Spleen (tissue), 11 donors: ENCODE data around the gene TIRAP. TPM values are rescaled to one million over a fixed set of nuclear protein-coding genes. Genes with fewer than 3 reads are reported as not detected.

ENCODE experiments used
- DNase-seq: peaks from one replicate; pipeline ENCODE4 v3.0.0-alpha.2; 2020
- H3K27ac ChIP-seq, 8 donors: fragments of 200-600 bp; sonication (generic) in 7 of 8; 1 replicate in 4 of 8; 2 replicates in 4 of 8; pipeline versions ENCODE4 v1.5.0 to v1.8.0; 2016 to 2021; ENCODE audit warnings: inconsistent platforms in 4 of 8, mild to moderate bottlenecking in 4 of 8, moderate library complexity in 1 of 8
- H3K27me3 ChIP-seq, 7 donors: fragments of 200-600 bp; sonication (generic) in 6 of 7; replicated peaks in 1 of 7; 1 replicate in 4 of 7; 2 replicates in 3 of 7; pipeline versions ENCODE4 v1.5.0 to v1.8.0; 2016 to 2021; ENCODE audit warnings: inconsistent platforms in 3 of 7, mild to moderate bottlenecking in 1 of 7
- H3K36me3 ChIP-seq, 6 donors: fragments of 200-600 bp; sonication (generic) in 5 of 6; 1 replicate in 4 of 6; 2 replicates in 2 of 6; pipeline versions ENCODE4 v1.5.0 to v1.8.0; 2016 to 2021; ENCODE audit warnings: inconsistent platforms in 2 of 6
- H3K4me1 ChIP-seq, 6 donors: fragments of 200-600 bp; sonication (generic) in 5 of 6; 1 replicate in 3 of 6; 2 replicates in 3 of 6; pipeline versions ENCODE4 v1.5.0 to v1.8.0; 2016 to 2021; ENCODE audit warnings: inconsistent platforms in 3 of 6
- H3K4me3 ChIP-seq, 8 donors: fragments of 200-600 bp; sonication (generic) in 7 of 8; 1 replicate in 4 of 8; 2 replicates in 4 of 8; pipeline versions ENCODE4 v1.5.0 to v1.8.0; 2016 to 2021; ENCODE audit warnings: inconsistent platforms in 4 of 8, mild to moderate bottlenecking in 4 of 8, moderate library complexity in 2 of 8
- H3K9me3 ChIP-seq, 8 donors: fragments of 200-600 bp; sonication (generic) in 7 of 8; 1 replicate in 4 of 8; 2 replicates in 4 of 8; pipeline versions ENCODE4 v1.5.0 to v1.8.0; 2016 to 2021; ENCODE audit warnings: inconsistent platforms in 4 of 8
- POLR2A ChIP-seq, 3 donors: fragments of 450-650 bp; IDR thresholded peaks; one replicate each; pipeline ENCODE4 v1.5.1; 2017; ENCODE audit warnings: antibody characterized with exemption in 3 of 3, mild to moderate bottlenecking in 1 of 3
- POLR2AphosphoS5 ChIP-seq, 3 donors: sonication (generic); formaldehyde crosslinking; IDR thresholded peaks; one replicate each; pipeline ENCODE4 v1.5.1; 2017; ENCODE audit warnings: antibody characterized with exemption in 3 of 3
- WGBS, 5 donors: extraction: QIAGEN DNeasy Blood & Tissue Kit in 3 of 5; methylation state at CpG; one replicate each; pipeline versions ENCODE4 v1.1.5 to v1.1.7; 2013 to 2018; 5-methylcytosine and 5-hydroxymethylcytosine counted together
- intact Hi-C: fragments of 100-400 bp; cut with DNase I; formaldehyde crosslinking; loops from one replicate; pipeline ENCODE4 v1.15.0; 2023; ENCODE audit warnings: low total_unique reads
- polyA plus RNA-seq, 3 donors: library from polyadenylated mRNA; stranded (reverse); fragments of 200-250 nt; gene quantifications; one replicate each; pipeline ENCODE4 v1.2.1, GENCODE V29; 2013
- total RNA-seq, 7 donors: library from RNA; depleted of rRNA in 3 of 7; stranded (reverse); fragments of >200 nt in 3 of 7; fragmentation: NEBNext Ultra II Directional in 4 of 7; extraction: Animal tissue kit (Norgen Biotek cat#: 25700) in 4 of 7; gene quantifications; one replicate each; pipeline versions ENCODE4 v1.1.0 to v1.2.1, GENCODE V29; 2016 to 2021
- TF ChIP-seq, protein P1 (sequence below), 11 experiments: fragments of 200-600 bp in 7 of 11; fragments of 450-650 bp in 4 of 11; sonication (generic) in 4 of 11; IDR thresholded peaks in 8 of 11; conservative IDR thresholded peaks in 3 of 11; 1 replicate in 7 of 11; 2 replicates in 4 of 11; pipeline versions ENCODE4 v1.4.0 to v1.8.0; 2016 to 2021; ENCODE audit warnings: antibody characterized with exemption in 11 of 11, inconsistent platforms in 4 of 11, mild to moderate bottlenecking in 1 of 11
- donor health status: healthy with polysubstance abuse.
- donor health status: DM: no; HTN: no; CAD: no; lungs with moderate emphysema.
- donor health status: DM: no; HTN: no; CAD: no.
- donor health status: Bipolar disorder and iron deficiency.
- donor health status: healthy.
- donor health status: DM: no; HTN: no; CAD: no.
- donor health status: DM: yes; HTN: yes; CAD: no.

Gene TIRAP
- total and polyA plus RNA-seq, 10 donors, result 2.6 to 23.5 (median 17.1) TPM

DNA sequence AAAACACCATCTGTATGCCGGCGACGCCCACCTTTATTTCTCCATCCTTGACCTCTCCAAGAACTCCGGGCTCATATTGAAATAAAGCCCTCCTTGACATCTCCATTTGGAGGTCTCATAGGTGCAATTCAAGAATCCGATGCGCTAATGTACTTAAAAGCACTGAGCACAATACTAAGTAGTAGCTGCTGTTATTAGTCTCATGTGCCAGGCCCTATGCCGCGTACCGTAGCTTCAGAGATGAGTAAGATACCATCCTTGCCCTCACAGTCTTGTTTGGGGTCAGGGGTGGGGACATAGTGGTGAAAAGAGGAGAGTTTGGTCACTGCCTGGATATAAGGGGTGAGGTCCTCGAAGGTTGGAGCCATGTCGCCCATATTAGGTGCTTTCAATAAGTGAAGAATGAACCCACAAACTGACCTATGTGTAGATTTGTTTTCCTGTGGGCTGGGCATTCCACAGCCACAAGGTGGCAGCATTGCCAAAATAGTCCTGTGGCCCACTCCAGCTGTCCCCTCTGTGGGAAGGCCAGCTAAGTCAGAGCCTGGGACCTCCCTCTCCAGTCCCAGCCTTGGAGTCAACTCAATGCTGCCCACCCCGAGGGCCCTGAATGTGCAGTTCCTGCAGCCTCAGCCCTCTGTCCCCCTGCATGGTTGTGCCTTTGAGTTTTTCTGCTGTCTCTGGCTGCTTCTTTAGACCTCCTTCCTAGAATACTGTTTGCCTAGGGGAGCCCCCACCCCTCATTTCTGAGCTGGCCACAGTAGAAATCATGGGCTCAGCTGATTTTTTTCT, 27.5 kb downstream of the TIRAP start:
- intact Hi-C loops, result no loop called here
- H3K27ac ChIP-seq, result peak overlapping the region in 7 of 8 donors; percentile 37 to 89 (median 79)
- H3K4me1 ChIP-seq, result peaks cover 14 to 83% (median 51%) of the 10 kb centered on the region in 6 donors
- peak; percentile 90 for DNase-seq
- 57 to 70% (median 63%) methylated on average over 12 of the region's 12 CpGs for WGBS, 5 donors
- no peak overlapping the region for H3K4me3 ChIP-seq
- H3K36me3 ChIP-seq, result peaks cover 0 to 78% (median 17%) of the 10 kb centered on the region in 6 donors
- TF ChIP-seq POLR2AphosphoS5 (IDR thresholded peaks at IDR 0.05) (peak; percentile 25 to 50 (median 33)), POLR2A (IDR thresholded peaks at IDR 0.05) (no peak)
- TF ChIP-seq, protein P1, sequence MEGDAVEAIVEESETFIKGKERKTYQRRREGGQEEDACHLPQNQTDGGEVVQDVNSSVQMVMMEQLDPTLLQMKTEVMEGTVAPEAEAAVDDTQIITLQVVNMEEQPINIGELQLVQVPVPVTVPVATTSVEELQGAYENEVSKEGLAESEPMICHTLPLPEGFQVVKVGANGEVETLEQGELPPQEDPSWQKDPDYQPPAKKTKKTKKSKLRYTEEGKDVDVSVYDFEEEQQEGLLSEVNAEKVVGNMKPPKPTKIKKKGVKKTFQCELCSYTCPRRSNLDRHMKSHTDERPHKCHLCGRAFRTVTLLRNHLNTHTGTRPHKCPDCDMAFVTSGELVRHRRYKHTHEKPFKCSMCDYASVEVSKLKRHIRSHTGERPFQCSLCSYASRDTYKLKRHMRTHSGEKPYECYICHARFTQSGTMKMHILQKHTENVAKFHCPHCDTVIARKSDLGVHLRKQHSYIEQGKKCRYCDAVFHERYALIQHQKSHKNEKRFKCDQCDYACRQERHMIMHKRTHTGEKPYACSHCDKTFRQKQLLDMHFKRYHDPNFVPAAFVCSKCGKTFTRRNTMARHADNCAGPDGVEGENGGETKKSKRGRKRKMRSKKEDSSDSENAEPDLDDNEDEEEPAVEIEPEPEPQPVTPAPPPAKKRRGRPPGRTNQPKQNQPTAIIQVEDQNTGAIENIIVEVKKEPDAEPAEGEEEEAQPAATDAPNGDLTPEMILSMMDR (IDR thresholded peaks at IDR 0.05 in 8 of 11, conservative IDR thresholded peaks at IDR 0.05 in 3 of 11), result peak; percentile 66 to 92 (median 85)
- no peaks in the 10 kb centered on the region for H3K27me3 ChIP-seq
- H3K9me3 ChIP-seq, result no peaks in the 10 kb centered on the region

DNA sequence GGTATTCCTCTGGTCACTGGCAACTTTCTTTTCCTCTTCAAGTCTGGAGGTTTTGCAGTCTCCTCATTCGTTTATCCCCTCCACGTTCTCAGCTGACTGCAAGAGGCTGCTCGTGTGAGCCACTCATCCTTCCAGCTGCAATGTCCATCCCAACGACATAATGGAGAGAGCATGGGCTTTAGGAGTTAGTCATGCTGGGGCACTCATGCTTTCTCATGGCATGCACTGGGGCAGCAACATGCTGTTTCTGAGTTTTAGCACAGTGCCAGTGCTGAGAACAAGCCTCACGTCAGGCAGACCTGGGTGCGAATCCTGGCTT, 28.1 kb downstream of the TIRAP start:
- no peak for DNase-seq
- H3K4me1 ChIP-seq, result peaks cover 14 to 83% (median 45%) of the 10 kb centered on the region in 6 donors
- no peak overlapping the region for H3K4me3 ChIP-seq
- no peaks in the 10 kb centered on the region for H3K27me3 ChIP-seq
- peak overlapping the region in 7 of 8 donors; percentile 37 to 89 (median 79) for H3K27ac ChIP-seq
- WGBS, 5 donors, result 49 to 74% (median 54%) methylated on average over 5 to 6 of the region's 6 CpGs
- H3K36me3 ChIP-seq, result peaks cover 0 to 82% (median 17%) of the 10 kb centered on the region in 6 donors
- TF ChIP-seq, protein P1 (IDR thresholded peaks at IDR 0.05 in 8 of 11, conservative IDR thresholded peaks at IDR 0.05 in 3 of 11), result no peak
- TF ChIP-seq POLR2A (IDR thresholded peaks at IDR 0.05) (no peak), POLR2AphosphoS5 (IDR thresholded peaks at IDR 0.05) (no peak)
- H3K9me3 ChIP-seq, result no peaks in the 10 kb centered on the region
- intact Hi-C loops, result no loop called here

DNA sequence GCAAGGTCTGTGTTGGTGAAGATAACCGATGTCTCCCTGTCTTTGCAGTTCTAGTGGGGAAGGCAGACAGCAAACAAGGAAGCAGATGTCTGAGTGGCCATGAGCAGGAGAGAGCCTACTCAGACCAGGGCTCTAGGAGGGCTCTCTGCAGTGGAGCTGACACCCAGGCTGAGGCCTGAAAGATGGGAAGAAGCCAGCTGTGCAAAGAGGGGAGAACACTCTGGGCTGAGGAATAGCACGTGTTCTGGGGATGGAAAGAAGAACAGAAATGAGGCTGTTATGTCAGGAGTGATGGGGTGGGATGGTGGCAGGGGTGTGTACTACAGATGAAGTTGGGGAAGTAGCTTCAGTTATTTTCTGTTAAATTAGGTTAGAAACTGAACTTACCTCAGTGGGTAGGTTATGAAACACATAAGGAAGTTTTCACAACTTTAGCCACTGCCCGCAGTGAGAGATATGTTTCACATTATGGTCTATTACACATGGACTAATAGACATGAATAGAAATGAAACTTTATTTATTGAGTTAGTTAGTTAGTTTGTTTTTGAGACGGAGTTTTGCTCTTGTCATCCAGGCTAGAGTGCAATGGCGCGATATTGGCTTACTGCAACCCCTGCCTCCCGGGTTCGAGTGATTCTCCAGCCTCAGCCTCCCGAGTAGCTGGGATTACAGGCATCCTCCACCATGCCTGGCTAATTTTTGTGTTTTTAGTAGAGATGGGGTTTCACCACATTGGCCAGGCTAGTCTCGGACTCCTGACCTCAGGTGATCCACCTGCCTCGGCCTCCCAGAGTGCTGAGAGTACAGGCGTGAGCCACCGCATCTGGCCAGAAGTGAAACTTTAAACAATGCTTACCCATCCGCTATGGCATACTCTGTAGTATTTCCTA, 28.8 kb downstream of the TIRAP start:
- peak overlapping the region in 7 of 8 donors; percentile 37 to 89 (median 79) for H3K27ac ChIP-seq
- WGBS, 5 donors, result 52 to 80% (median 69%) methylated on average over 14 of the region's 14 CpGs
- intact Hi-C loops, result no loop called here
- peaks cover 0 to 78% (median 17%) of the 10 kb centered on the region in 6 donors for H3K36me3 ChIP-seq
- H3K27me3 ChIP-seq, result no peaks in the 10 kb centered on the region
- H3K4me1 ChIP-seq, result peaks cover 14 to 83% (median 41%) of the 10 kb centered on the region in 6 donors
- no peak for TF ChIP-seq POLR2AphosphoS5 (IDR thresholded peaks at IDR 0.05)
- TF ChIP-seq, protein P1 (IDR thresholded peaks at IDR 0.05 in 8 of 11, conservative IDR thresholded peaks at IDR 0.05 in 3 of 11), result peak in 5 of 11 experiments; percentile 5 to 56 (median 40)
- TF ChIP-seq POLR2A (IDR thresholded peaks at IDR 0.05), result no peak
- DNase-seq, result no peak
- no peaks in the 10 kb centered on the region for H3K9me3 ChIP-seq
- no peak overlapping the region for H3K4me3 ChIP-seq
